Skeletal muscle cell (primary cell): Measurements from ENCODE around the gene STXBP2.

Source experiments
- DNase-seq: peaks from one replicate; pipeline ENCODE4 v3.0.0-alpha.2; 2010; ENCODE audit warnings: low read depth
- H3K4me3 ChIP-seq: 2 replicates; pipeline ENCODE4 v1.5.1; 2011; ENCODE audit warnings: low read depth, mild to moderate bottlenecking, control low read depth, low read length, moderate library complexity

The STXBP2 gene

GRCh38 chr19:7676376-7676775 lies 39.5 kb downstream of the STXBP2 start:
- no peak overlapping the region for H3K4me3 ChIP-seq
- no peak for DNase-seq

GRCh38 chr19:7676854-7677253 lies 39.9 kb downstream of the STXBP2 start, which contains the start of gene MCEMP1:
Gene MCEMP1 (plus strand): TSS chr19:7677090. CDS start chr19:7677121, 31 bp downstream.
- DNase-seq, result no peak

GRCh38 chr19:7677669-7678311 lies 40.9 kb downstream of the STXBP2 start:
- H3K4me3 ChIP-seq, result no peak overlapping the region
- no peak for DNase-seq

More at GRCh38 chr19:7676854-7677253, 39.9 kb downstream of the STXBP2 start, which contains the start of gene MCEMP1:
- H3K4me3 ChIP-seq, result no peak within 1 kb of the TSS

- no peak for DNase-seq
- no peak overlapping the region for H3K4me3 ChIP-seq
Observed at GRCh38 chr19:7678971-7679751, 42.3 kb downstream of the STXBP2 start.

- no peak for DNase-seq
- peak overlapping the region; percentile 99 for H3K4me3 ChIP-seq
Observed at GRCh38 chr19:7679771-7680605, 43.1 kb downstream of the STXBP2 start.

GRCh38 chr19:7680606-7681339 lies 43.9 kb downstream of the STXBP2 start, which contains the start of gene TRAPPC5:
Gene TRAPPC5 (plus strand): TSS chr19:7680833. CDS start chr19:7682254, 1,421 bp downstream.
- peak; percentile 40 for DNase-seq
- H3K4me3 ChIP-seq, result peak within 1 kb of the TSS; percentile 99

- H3K4me3 ChIP-seq, result peak overlapping the region; percentile 99
- peak; percentile 36 for DNase-seq
Observed at GRCh38 chr19:7681340-7682174, 44.6 kb downstream of the STXBP2 start.

GRCh38 chr19:7682175-7682855 lies 45.4 kb downstream of the STXBP2 start:
- DNase-seq, result no peak

GRCh38 chr19:7685546-7686445 lies 48.9 kb downstream of the STXBP2 start:
- no peak overlapping the region for H3K4me3 ChIP-seq
- DNase-seq, result no peak

More at GRCh38 chr19:7682175-7682855, 45.4 kb downstream of the STXBP2 start:
- H3K4me3 ChIP-seq, result peak overlapping the region; percentile 99

GRCh38 chr19:7687177-7687576 lies 50.3 kb downstream of the STXBP2 start:
- no peak overlapping the region for H3K4me3 ChIP-seq
- no peak for DNase-seq

GRCh38 chr19:7689165-7689564 lies 52.3 kb downstream of the STXBP2 start:
- H3K4me3 ChIP-seq, result no peak overlapping the region
- no peak for DNase-seq

- DNase-seq, result no peak
- H3K4me3 ChIP-seq, result no peak overlapping the region
Observed at GRCh38 chr19:7690779-7691258, 53.9 kb downstream of the STXBP2 start.

GRCh38 chr19:7691497-7691896 lies 54.6 kb downstream of the STXBP2 start:
- no peak overlapping the region for H3K4me3 ChIP-seq
- no peak for DNase-seq

- DNase-seq, result no peak
- no peak overlapping the region for H3K4me3 ChIP-seq
Observed at GRCh38 chr19:7692417-7693088, 55.6 kb downstream of the STXBP2 start.

GRCh38 chr19:7694499-7694898 lies 57.6 kb downstream of the STXBP2 start:
- H3K4me3 ChIP-seq, result no peak overlapping the region
- DNase-seq, result no peak
